ENCODE results near the gene NKX1-1.
"Not testable (repeated sequence)": the region's sequence is repeated elsewhere in the genome, so short reads cannot be mapped to it uniquely, and the experiment has no call there.

NKX1-1 gene

GRCh38 chr4:1406394-1406980, at the start of gene NKX1-1:
Gene NKX1-1 (minus strand): TSS chr4:1406442. CDS start chr4:1406442, 0 bp downstream.
- no peak for DNase-seq (ENCODE audit: low spot score)

- DNase-seq (ENCODE audit: low spot score): no peak
Measured at GRCh38 chr4:1453731-1454130, 47.5 kb upstream of the NKX1-1 start.

- DNase-seq (ENCODE audit: low spot score): no peak
Measured at GRCh38 chr4:1452431-1453051, 46.3 kb upstream of the NKX1-1 start.

DNA sequence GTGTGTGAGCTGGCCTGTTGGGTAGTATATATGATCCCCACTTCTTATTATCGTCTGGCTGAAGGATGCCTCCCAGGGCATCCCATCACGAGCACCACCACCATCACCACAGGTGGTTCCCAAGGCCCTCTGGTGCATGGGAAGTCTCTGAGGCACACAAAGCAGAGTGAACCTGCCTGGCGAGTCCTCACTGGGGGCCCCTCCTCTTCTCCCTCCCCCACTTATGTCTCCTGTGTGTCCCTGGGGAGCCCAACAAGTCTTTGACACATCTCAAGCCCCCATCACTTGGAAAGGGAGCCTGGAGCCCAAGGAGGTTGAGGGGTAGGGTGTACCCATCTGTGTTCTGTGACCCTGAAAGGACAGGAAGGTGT, 45.5 kb upstream of the NKX1-1 start:
- DNase-seq (ENCODE audit: low spot score): no peak

GRCh38 chr4:1451106-1451751, 45.0 kb upstream of the NKX1-1 start:
- DNase-seq (ENCODE audit: low spot score): no peak

DNA sequence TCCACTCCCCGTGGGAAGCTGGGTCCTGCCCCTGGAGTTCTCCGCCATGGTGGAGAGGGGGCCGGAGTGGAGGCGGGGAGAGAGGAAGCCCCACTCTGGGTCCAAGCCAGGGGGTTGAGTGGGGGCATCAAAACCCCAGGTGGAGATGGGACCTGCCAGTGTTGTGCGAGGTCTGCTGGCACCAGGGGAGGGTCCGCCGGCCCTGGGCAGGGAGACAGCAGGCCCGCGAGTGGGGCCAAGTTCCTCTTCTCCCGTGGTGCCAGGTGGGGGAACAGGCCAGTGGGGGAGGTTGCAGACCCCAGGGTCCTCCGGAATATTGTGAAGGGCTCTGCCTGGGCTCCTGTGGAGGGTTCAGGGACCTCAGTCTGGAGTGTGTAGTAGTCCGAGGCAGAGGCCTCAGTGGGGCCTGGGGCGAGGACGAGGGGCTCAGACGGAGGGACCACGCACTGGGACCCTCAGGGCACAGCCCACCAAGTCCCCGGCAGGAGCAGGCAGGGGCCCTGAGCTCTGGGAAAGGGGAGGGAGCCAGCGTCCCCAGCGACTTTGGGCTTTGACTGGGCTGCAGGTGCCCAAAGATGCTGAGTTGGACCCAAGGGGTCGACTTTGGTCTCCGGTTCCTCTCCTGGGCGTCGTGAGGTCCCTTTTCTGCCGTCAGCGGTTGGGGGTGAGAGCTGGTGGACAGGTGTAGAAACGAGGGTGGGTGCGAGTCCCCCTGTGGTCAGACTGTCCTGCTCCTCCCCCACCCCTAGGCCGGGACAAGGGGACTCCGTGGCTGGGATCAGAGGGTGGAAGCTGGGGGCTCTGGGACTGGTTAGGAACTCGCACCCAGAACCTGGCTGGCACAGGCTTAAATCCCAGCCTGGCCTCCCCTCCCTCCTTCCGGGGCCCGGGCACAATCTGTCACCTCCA, 43.8 kb upstream of the NKX1-1 start:
- no peak for DNase-seq (ENCODE audit: low spot score)

DNA sequence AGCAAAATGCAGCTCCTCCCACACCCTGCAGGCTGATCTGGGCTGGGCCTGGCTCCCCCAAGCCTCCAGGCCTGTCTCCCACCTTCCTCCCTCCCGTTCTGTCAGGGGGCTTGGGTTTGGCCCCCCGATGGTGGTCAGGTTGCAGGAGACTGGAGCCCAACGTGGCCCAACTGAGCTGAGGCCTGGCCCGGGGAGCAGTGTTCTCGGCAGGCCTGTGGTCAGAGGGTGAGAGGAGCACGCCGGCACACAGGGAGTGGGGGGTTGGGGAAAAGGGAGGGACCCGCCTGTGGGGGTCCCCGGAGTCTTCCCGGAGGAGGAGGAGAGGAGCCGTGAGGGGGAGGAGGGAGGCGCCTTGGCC, 43.2 kb upstream of the NKX1-1 start:
- no peak for DNase-seq (ENCODE audit: low spot score)

GRCh38 chr4:1448589-1449420, 42.6 kb upstream of the NKX1-1 start:
- no peak for DNase-seq (ENCODE audit: low spot score)

GRCh38 chr4:1447676-1448588, 41.7 kb upstream of the NKX1-1 start:
- DNase-seq (ENCODE audit: low spot score): no peak

GRCh38 chr4:1446502-1447386, 40.5 kb upstream of the NKX1-1 start:
- no peak for DNase-seq (ENCODE audit: low spot score)

DNA sequence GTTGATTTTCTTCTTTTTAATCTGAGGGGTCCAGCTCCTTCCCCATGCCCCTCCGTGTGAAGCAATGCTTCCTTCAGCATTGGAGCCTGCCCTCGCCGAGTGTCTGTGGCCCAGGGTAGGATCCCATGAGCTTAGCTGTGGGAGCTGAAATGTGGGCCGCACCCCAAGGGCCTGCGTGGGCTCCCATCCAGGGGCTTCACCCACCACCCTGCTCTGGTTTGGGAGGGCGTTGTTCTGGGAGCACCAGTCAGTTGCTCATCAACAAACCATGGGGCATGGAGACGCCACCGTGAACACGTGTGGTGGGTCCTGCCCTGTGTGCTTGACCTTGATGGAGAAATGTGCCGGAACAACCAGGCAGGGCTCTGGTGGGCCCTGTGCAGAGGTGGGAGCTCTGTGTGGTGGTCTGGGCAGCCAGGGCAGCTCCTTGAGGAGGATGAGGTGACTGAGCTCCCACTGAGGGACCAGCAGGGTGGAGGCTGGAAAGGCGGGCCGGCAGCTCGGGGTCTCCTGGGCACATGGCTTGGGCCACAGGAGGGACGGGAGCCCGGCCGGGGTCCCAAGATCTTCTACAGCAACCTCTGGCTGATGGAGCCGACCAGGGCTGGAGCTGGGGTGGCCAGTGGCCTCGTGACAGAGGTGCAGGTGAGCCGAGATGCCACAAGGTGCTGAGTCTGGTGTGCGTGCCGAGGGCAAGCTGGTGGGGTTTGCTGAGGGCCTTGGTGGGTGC, 39.6 kb upstream of the NKX1-1 start:
- DNase-seq (ENCODE audit: low spot score): no peak

- not testable (repeated sequence) for DNase-seq (ENCODE audit: low spot score)
Measured at GRCh38 chr4:1443688-1444172, 37.5 kb upstream of the NKX1-1 start.

DNA sequence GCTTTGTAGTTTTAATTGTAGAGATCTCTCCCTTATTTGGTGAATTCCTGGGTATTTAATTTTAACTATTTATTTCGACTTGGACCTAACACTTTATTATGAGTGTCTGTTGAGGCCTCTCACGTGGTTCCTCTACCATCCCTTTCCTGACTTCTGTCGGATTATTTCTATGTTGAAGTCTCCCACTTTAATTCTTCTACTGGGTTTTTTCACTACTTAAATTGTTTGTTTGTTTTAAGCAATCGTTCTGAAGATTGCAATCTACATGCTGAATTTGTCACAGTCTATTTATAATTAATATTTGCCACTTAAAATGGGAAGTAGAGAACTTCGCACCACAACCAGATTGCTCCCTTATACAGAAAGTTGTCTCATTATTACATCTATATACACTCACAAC, 20.8 kb upstream of the NKX1-1 start:
- no peak for DNase-seq (ENCODE audit: low spot score)

- no peak for DNase-seq (ENCODE audit: low spot score)
Measured at GRCh38 chr4:1421657-1422056, 15.4 kb upstream of the NKX1-1 start.

- no peak for DNase-seq (ENCODE audit: low spot score)
Measured at GRCh38 chr4:1419708-1420107, 13.5 kb upstream of the NKX1-1 start.

- no peak for DNase-seq (ENCODE audit: low spot score)
Measured at GRCh38 chr4:1418494-1419285, 12.4 kb upstream of the NKX1-1 start.

DNA sequence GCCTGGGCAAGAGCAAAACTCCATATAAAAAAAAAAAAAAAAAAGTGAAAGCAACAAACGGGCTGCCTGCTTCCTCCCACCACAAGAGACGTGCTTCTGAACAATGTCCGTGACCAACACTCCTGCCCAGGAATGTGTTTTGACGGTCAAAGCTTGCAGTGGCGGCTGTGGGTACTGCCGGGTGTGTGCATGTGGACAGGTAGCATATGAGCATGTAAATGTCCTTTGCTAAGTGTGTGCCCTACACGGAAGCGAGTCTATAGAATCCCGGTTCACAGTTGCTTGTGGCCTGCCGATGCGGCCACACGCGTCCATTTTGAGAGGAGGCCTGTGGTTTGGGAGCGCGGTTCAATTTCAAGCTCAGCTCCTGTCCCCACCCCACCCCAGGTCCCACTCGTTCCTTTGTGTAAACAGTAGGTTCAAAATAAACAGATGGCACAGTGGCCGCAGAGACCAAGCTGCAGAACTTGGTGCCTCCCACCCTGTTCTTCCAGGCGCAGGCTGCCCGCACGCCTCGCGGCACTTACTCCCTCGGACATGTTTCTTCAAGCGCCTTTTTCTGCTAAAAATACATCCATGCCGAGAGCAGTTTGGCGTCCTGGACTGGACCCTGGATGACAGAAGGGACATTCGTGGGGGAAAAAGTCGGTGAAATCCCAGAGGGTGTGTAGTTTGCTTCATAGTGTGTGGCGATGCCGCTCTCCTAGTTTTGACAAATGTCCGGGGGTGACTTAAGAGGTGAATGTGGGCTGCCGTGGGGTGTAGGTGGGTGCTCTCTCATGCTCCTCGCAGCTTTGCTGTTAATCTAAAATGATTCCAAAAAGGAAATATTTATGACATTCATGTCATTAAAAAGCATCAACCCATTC, 11.5 kb upstream of the NKX1-1 start:
- DNase-seq (ENCODE audit: low spot score): no peak
